K562 (cell line): ENCODE measurements around the gene AZU1. TPM values are rescaled to one million over a fixed set of nuclear protein-coding genes. Genes with fewer than 3 reads are reported as not detected.
A peak's percentile ranks its signal among the peaks of the same experiment; 100 is the strongest.

Experiments used
- ARID2 ChIP-seq: fragments of 450-650 bp; IDR thresholded peaks from 2 replicates; pipeline ENCODE4 v1.6.1; 2017; ENCODE audit warnings: antibody characterized with exemption, mild to moderate bottlenecking
- CHD4 ChIP-seq: fragments of 200-600 bp; sonication (generic); IDR thresholded peaks from 3 replicates; pipeline ENCODE4 v1.6.1; 2012; ENCODE audit warnings: low read depth, mild to moderate bottlenecking, mixed read lengths, low read length, inconsistent platforms; ENCODE audit not compliant: insufficient read depth, insufficient replicate concordance, poor library complexity, severe bottlenecking
- CXXC5 ChIP-seq: fragments of 250-450 bp; sonication (Bioruptor Pico); IDR thresholded peaks from 2 replicates; pipeline ENCODE4 v1.8.0; 2022; ENCODE audit warnings: inconsistent platforms, mild to moderate bottlenecking, moderate library complexity
- E2F3 ChIP-seq: fragments of 250-450 bp; sonication (Bioruptor Pico); IDR thresholded peaks from 2 replicates; pipeline ENCODE4 v1.4.0; 2020; ENCODE audit warnings: mild to moderate bottlenecking
- ELF1 ChIP-seq: fragments of 200-800 bp; sonication (Bioruptor generic); IDR thresholded peaks from 2 replicates; pipeline ENCODE4 v1.6.1; 2016; ENCODE audit warnings: missing genetic modification characterization, missing compliant biosample characterization
- FOXK2 ChIP-seq, 2 experiments: fragments of 450-650 bp; IDR thresholded peaks in 1 of 2; conservative IDR thresholded peaks in 1 of 2; 2 replicates each; pipeline ENCODE4 v1.6.1; 2016; ENCODE audit warnings: low read depth in 2 of 2, mild to moderate bottlenecking in 1 of 2
- HDAC6 ChIP-seq: IDR thresholded peaks from 2 replicates; pipeline ENCODE4 v1.6.1; 2012; ENCODE audit warnings: low read depth, mild to moderate bottlenecking, control low read depth, inconsistent platforms, low read length, moderate library complexity
- MAFG ChIP-seq: fragments of 450-650 bp; conservative IDR thresholded peaks from 2 replicates; pipeline ENCODE4 v1.6.1; 2016; ENCODE audit warnings: missing genetic modification characterization, missing compliant biosample characterization
- MTA2 ChIP-seq: fragments of 450-650 bp; IDR thresholded peaks from 2 replicates; pipeline ENCODE4 v1.6.1; 2016; ENCODE audit warnings: low read depth
- NFXL1 ChIP-seq: fragments of 450-650 bp; formaldehyde crosslinking; IDR thresholded peaks from 2 replicates; pipeline ENCODE4 v1.4.0; 2021; ENCODE audit warnings: mild to moderate bottlenecking
- PHF21A ChIP-seq: fragments of 450-650 bp; IDR thresholded peaks from 2 replicates; pipeline ENCODE4 v1.6.1; 2017; ENCODE audit warnings: low read depth, borderline replicate concordance
- POLR2G ChIP-seq: fragments of 200-400 bp; formaldehyde crosslinking; IDR thresholded peaks from 2 replicates; pipeline ENCODE4 v1.6.1; 2017; ENCODE audit warnings: low read depth, mild to moderate bottlenecking, antibody characterized with exemption, low read length, moderate library complexity
- PRMT5 ChIP-seq: sonication (generic); formaldehyde crosslinking; IDR thresholded peaks from 2 replicates; pipeline ENCODE4 v1.5.0; 2020; ENCODE audit warnings: missing genetic modification reagents
- RBM15 ChIP-seq: fragments of 200-400 bp; formaldehyde crosslinking; IDR thresholded peaks from 2 replicates; pipeline ENCODE4 v1.6.1; 2018; ENCODE audit warnings: mild to moderate bottlenecking, low read length, moderate library complexity; ENCODE audit not compliant: insufficient read depth
- RBM17 ChIP-seq: fragments of 200-400 bp; formaldehyde crosslinking; IDR thresholded peaks from 2 replicates; pipeline ENCODE4 v1.6.1; 2017; ENCODE audit warnings: low read depth, mild to moderate bottlenecking, low read length, borderline replicate concordance
- SLC30A9 ChIP-seq: fragments of 250-450 bp; sonication (Bioruptor Pico); IDR thresholded peaks from 2 replicates; pipeline ENCODE4 v1.8.0; 2022; ENCODE audit warnings: mild to moderate bottlenecking, moderate library complexity
- SMARCC2 ChIP-seq: fragments of 450-650 bp; IDR thresholded peaks from 2 replicates; pipeline ENCODE4 v1.6.1; 2017; ENCODE audit warnings: antibody characterized with exemption, moderate library complexity, mild to moderate bottlenecking, low read depth
- SP2 ChIP-seq: IDR thresholded peaks from 2 replicates; pipeline ENCODE4 v1.6.1; 2011; ENCODE audit warnings: mild to moderate bottlenecking, low read depth, low read length, moderate library complexity; ENCODE audit not compliant: poor library complexity, severe bottlenecking; ENCODE audit errors: extremely low read depth
- SUPT5H ChIP-seq: fragments of 450-650 bp; IDR thresholded peaks from 2 replicates; pipeline ENCODE4 v1.6.1; 2016
- ZFP36 ChIP-seq: fragments of 150-350 bp; IDR thresholded peaks from 2 replicates; pipeline ENCODE4 v1.6.1; 2018; ENCODE audit warnings: low read length, low read depth; ENCODE audit not compliant: partially characterized antibody
- ZNF217 ChIP-seq: sonication (generic); formaldehyde crosslinking; IDR thresholded peaks from 2 replicates; pipeline ENCODE4 v1.8.0; 2022; ENCODE audit warnings: mild to moderate bottlenecking, missing genetic modification reagents
- ZNF76 ChIP-seq: fragments of 250-450 bp; sonication (Bioruptor Pico); IDR thresholded peaks from 2 replicates; pipeline ENCODE4 v1.4.0; 2020; ENCODE audit warnings: mild to moderate bottlenecking, moderate library complexity, borderline replicate concordance
- ZNF830 ChIP-seq: fragments of 250-450 bp; sonication (Bioruptor Pico); IDR thresholded peaks from 2 replicates; pipeline ENCODE4 v1.5.0; 2021; ENCODE audit warnings: mild to moderate bottlenecking
- polyA plus RNA-seq, 8 experiments: library from polyadenylated mRNA; depleted of rRNA in 4 of 8; stranded (reverse) in 5 of 8; unstranded in 3 of 8; fragments of >200 nt; fragmentation: Nextera tagmentation in 2 of 8; fragmentation: Illumina TruSeq in 1 of 8; extraction: Ambion mirVana in 2 of 8; extraction: Trizol in 1 of 8; gene quantifications; 2 replicates each; pipeline versions ENCODE4 v1.2.1 to v1.2.3, GENCODE V29; 2011 to 2014; ENCODE audit warnings: inconsistent platforms in 1 of 8, missing spikeins in 1 of 8
- total RNA-seq, 7 experiments: library from RNA; depleted of rRNA in 6 of 7; stranded (reverse); fragments of >200 nt in 6 of 7; fragmentation: Illumina TruSeq in 2 of 7; extraction: Trizol in 2 of 7; gene quantifications; 2 replicates each; pipeline versions ENCODE4 v1.2.1 to v1.2.3, GENCODE V29; 2011 to 2021; ENCODE audit warnings: low replicate concordance in 1 of 7
- TF ChIP-seq, protein P1 (sequence below): IDR thresholded peaks from 2 replicates; pipeline ENCODE4 v1.6.1; 2011; ENCODE audit not compliant: insufficient read length; ENCODE audit errors: extremely low read depth
- TF ChIP-seq, protein P2 (sequence below), 3 experiments: fragments of 200-800 bp in 1 of 3; sonication (Bioruptor generic) in 1 of 3; sonication (generic) in 1 of 3; formaldehyde crosslinking in 1 of 3; IDR thresholded peaks; 2 replicates each; pipeline versions ENCODE4 v1.6.1 to v1.8.0; 2016 to 2022; ENCODE audit warnings: mild to moderate bottlenecking in 2 of 3, missing compliant biosample characterization in 2 of 3, missing genetic modification characterization in 2 of 3, missing genetic modification reagents in 1 of 3
- TF ChIP-seq, protein P3 (sequence below): fragments of 250-450 bp; sonication (Bioruptor Pico); IDR thresholded peaks from 2 replicates; pipeline ENCODE4 v1.8.0; 2022; ENCODE audit warnings: inconsistent platforms, mild to moderate bottlenecking, moderate library complexity, borderline replicate concordance

The AZU1 gene
- total and polyA plus RNA-seq, 9 of the 15 experiments (the other 6 are each of a cell fraction or from before 2014, with no cell fraction given), result 0.29 to 1.9 (median 0.59) TPM; not detected in 3

DNA sequence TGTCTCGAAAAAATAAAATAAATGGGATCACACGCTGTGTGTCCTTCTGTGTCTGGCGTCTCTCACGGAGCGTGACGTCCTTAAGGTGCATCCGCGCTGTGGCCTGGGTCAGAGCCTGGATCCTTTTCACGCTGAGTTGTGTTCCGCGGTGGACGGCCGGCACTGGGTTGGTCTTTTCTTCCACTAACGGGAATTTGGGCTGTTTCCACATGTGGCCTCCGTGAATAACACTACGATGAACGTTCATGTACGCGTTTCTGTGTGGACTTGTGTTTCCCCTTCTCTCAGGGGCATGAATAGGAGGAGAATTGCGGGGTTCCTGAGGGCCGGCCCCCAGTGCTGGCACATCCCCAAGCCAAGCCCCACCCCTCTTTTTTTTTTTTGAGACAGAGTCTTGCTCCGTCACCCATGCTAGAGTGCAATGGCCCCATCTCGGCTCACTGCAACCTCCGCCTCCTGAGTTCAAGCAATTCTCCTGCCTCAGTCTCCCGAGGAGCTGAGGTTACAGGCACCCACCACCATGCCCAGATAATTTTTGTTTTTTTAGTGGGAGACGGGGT lies 36.5 kb upstream of the AZU1 start (continued):
- TF ChIP-seq CHD4 (no peak), ELF1 (no peak), FOXK2 (conservative IDR thresholded peaks at IDR 0.05 in 1 of 2, IDR thresholded peaks at IDR 0.05 in 1 of 2; ENCODE audit: low read depth in 2 of 2) (no peak), ZNF830 (no peak), SLC30A9 (no peak), SMARCC2 (no peak), SUPT5H (peak; percentile 61; the same call in 1 of the 2 replicates), ARID2 (no peak), NFXL1 (CRISPR knock-in tag) (no peak), HDAC6 (no peak), POLR2G (peak; percentile 33; the same call in 1 of the 2 replicates), ZNF217 (CRISPR knock-in tag) (no peak), MTA2 (no peak), RBM15 (no peak), E2F3 (CRISPR knock-in tag) (no peak), PRMT5 (CRISPR knock-in tag) (no peak), ZFP36 (no peak), ZNF76 (CRISPR knock-in tag) (no peak), RBM17 (no peak), MAFG (tag) (no peak), CXXC5 (peak; percentile 40; the same call in 1 of the 2 replicates), PHF21A (no peak), SP2 (no peak)
- TF ChIP-seq, protein P1, sequence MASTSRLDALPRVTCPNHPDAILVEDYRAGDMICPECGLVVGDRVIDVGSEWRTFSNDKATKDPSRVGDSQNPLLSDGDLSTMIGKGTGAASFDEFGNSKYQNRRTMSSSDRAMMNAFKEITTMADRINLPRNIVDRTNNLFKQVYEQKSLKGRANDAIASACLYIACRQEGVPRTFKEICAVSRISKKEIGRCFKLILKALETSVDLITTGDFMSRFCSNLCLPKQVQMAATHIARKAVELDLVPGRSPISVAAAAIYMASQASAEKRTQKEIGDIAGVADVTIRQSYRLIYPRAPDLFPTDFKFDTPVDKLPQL, result no peak
- TF ChIP-seq, protein P2, sequence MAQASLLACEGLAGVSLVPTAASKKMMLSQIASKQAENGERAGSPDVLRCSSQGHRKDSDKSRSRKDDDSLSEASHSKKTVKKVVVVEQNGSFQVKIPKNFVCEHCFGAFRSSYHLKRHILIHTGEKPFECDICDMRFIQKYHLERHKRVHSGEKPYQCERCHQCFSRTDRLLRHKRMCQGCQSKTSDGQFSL (CRISPR knock-in tag; IDR thresholded peaks at IDR 0.05), result no peak
- TF ChIP-seq, protein P2 (tag; IDR thresholded peaks at IDR 0.05), result no peak; a peak in 1 of 4 replicates
- TF ChIP-seq, protein P3, sequence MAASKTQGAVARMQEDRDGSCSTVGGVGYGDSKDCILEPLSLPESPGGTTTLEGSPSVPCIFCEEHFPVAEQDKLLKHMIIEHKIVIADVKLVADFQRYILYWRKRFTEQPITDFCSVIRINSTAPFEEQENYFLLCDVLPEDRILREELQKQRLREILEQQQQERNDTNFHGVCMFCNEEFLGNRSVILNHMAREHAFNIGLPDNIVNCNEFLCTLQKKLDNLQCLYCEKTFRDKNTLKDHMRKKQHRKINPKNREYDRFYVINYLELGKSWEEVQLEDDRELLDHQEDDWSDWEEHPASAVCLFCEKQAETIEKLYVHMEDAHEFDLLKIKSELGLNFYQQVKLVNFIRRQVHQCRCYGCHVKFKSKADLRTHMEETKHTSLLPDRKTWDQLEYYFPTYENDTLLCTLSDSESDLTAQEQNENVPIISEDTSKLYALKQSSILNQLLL (CRISPR knock-in tag), result no peak
